Measurements from ENCODE around the gene SCYGR7.
"Not testable (repeated sequence)": the region's sequence is repeated elsewhere in the genome, so short reads cannot be mapped to it uniquely, and the experiment has no call there.

Gene SCYGR7, protein sequence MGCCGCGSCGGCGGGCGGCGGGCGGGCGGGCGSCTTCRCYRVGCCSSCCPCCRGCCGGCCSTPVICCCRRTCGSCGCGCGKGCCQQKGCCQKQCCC

DNA sequence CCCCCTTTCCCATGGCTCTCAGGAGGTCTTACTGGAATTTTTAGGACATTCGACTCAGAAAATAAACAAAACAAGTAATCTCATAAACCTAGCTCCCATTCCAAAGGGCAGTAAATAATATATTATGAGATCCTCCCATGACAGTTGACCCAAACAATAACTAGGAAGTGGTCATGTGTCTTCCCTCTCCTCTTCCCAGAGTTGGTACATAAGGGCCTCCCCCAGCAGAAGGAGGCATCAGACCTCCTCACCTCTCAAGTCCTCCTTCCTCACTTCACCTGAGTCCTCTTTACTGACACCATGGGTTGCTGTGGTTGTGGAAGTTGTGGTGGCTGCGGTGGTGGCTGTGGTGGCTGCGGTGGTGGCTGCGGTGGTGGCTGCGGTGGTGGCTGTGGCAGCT, at the start of gene SCYGR7:
Gene SCYGR7, plus strand, starts transcription at position 301 of the 400 bp plus-strand sequence. Its CDS starts 0 bp downstream, at position 301.
- no peak for DNase-seq (ENCODE audit: low read depth)

DNA sequence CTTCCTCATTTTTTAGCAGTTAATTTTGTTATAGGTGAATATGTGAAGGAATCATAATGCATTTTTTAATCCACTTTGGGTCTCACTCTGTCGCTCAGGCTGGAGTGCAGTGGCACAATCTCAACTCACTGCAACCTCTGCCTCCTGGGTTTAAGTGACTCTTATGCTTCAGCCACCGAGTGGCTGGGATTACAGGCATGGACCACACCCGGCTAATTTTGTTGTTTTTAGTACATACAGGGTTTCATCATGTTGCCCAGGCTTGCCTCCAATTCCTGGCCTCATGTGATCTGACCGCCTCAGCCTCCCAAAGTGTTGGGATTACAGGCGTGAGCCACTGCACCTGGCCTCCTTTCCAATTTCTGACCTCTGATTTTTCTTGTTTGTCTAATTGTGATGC, 43.9 kb upstream of the SCYGR7 start:
- DNase-seq (ENCODE audit: low read depth), result no peak

DNA sequence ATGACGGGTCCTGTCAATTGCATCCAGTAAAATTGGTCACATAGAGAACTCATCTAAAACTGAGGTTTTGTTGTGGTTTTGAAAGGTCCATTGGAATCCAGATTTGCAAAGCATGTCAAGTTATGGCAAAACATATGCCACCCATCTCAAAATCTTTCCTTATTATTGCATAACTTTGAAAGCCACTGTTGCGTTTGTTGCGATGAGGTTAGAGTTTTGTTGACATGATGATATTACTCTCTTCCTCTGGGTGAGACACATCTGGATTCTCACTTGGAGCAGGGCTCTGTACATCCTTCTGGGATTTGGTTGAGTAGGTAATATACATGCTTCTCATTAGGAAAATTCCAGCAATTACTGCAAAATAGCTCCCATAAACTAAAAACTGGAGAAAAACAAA, 40.9 kb upstream of the SCYGR7 start:
- DNase-seq (ENCODE audit: low read depth), result no peak

DNA sequence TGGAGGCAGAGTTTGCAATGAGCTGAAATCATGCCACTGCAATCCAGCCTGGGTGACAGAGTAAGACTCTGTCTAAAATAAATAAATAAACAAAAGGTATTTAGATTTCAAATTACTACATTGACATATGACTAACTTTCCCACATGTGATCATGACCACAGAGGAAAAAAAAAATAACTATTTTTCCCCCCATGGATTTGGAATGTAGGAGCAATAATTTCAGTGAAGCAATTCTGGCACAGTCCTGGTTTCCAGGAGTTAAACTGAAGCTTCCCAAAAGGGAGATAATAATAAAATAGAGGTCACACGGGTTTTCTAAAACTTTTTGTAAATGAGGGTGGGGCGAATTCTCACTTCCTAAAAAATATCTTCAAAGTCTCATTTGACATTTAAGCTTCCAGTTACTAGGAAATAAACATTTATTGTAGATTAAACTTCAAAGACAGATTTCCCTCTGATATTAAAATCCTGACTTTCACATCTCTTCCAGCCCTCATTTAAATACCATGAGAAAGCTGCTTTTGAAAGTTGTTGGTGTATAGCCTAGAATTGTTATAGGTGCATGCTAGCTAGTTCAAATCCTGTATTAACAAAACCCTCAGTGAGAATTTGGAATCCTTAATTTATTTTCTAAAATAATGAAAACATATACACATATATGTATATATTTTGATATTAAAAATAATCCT, 31.0 kb upstream of the SCYGR7 start:
- no peak for DNase-seq (ENCODE audit: low read depth)

DNA sequence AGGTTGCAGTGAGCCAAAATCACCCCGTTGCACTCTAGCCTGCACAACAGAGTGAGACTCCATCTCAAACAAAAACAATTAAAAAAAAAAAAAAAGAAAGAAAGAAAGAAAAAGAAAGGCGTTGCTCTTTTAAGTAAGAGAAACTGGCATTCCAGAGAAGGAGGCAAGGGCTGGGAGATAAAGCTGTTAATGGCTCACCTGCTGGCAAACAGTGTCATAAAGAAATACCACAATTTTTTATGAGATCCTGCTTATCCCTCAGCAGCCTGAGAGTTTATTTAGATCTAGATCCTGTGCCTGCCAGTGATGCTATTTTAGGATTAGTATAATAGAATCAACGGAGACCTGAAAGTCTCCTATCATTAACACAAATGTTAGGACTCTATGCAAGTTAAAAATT, 26.6 kb upstream of the SCYGR7 start:
- DNase-seq (ENCODE audit: low read depth), result no peak

DNA sequence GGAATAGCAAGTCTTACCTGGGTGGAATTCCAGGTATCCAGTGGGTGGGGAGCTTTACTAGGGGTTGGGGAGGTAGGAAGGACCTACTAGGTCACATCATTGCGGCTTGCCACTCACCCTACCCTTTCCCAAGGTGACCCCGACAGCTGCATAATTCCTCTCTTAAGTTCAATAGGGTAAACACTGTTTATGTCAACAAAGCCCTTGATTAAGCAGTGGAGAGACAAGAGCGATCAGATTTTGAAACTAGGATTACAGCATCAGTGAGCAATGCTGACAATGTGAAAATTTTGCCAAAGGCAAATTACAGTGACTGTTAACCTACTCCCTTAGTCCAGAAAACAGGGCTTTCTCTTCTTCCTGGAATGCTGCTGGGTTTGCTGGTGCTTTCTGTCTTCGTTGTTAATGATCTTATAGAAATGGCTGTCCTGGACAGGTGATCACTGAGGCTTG, 24.8 kb upstream of the SCYGR7 start:
- no peak for DNase-seq (ENCODE audit: low read depth)

DNA sequence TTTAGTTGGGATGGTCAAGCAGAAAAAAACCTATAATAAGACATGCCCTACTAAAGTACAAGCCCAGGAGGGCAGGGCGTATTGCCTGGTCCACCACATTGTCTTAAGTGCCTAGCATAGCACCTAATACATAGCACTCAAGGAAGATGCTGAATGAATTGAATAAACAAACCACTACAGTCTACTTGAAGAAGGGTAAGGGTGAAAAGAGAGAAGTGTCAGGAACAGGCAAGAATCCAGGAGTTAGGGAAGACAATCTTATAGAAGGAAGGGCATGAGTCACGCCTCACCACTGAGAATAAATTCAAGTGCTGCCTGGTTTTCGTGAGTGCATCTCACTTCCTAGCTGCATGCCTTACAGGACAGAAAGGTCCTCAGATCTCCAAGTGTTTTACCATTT, 24.2 kb upstream of the SCYGR7 start:
- DNase-seq (ENCODE audit: low read depth), result no peak

DNA sequence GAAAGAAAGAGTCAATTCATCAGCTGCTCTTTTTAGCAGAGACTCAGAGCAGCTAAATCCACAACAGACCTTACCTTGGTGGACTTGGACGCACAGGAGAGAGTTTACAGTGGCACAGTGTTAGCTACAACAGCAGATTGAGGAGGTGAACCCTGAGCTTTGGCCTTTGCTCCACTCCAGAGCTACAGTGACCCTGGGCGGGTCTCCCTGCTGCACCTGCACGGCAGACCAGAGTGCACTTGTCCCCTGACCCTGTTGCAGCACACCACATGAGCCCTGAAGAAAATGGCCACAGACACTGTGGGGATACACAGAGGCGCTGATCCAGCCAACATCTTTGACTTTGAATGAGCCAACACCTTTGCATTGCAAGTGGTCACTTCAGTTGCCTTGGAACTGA, 21.3 kb upstream of the SCYGR7 start:
- no peak for DNase-seq (ENCODE audit: low read depth)

DNA sequence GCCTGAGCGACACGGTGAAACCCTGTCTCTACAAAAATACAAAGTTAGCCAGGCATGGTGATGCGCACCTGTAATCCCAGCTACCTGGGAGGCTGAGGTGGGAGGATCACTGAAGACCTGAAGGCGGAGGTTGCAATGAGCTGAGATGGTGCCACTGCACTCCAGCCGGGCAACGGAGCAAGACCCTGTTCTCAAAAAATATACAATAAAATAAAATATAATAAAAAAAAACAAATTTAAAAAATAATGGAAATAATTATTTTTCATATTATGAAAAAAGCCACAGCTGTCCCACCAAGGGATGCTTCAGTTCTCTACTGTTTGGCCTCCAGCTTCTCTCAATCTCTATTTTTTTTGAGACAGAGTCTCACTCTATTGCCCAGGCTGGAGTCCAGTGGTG, 20.7 kb upstream of the SCYGR7 start:
- DNase-seq (ENCODE audit: low read depth), result no peak

DNA sequence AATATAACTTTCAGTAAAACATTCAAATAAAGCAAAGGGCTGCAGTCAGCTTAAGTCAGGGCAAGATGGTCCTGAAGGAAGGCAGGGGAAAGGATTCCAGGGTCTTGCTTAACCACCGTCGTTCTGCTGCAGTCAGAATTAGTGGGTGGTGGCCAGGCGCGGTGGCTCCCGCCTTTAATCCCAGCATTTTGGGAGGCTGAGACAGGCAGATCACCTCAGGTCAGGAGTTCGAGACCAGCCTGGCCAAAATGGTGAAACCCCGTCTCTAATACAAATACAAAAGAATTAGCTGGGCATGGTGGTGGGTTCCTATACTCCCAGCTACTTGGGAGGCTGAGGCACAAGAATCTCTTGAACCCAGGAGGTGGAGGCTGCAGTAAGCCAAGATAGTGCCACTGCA, 17.1 kb upstream of the SCYGR7 start:
- DNase-seq (ENCODE audit: low read depth), result no peak

DNA sequence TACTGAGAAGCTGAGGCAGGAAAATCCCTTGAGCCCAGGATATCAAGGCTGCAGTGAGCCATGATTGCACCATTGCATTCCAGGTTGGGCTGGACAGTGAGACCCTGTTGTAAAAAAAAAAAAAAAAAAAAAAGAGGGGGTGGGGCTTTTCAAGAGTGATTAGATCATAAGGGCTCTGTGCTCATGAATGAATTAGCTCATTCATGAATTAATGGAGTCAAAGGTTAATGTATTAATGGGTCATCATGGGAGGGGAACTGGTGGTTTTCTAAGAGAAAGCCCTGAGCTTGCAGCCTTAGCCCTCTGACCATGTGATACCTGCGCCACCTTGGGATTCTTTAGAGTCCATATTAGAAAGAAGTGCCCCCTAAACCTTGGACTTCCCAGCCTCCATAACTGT, 14.8 kb upstream of the SCYGR7 start:
- DNase-seq (ENCODE audit: low read depth), result no peak

DNA sequence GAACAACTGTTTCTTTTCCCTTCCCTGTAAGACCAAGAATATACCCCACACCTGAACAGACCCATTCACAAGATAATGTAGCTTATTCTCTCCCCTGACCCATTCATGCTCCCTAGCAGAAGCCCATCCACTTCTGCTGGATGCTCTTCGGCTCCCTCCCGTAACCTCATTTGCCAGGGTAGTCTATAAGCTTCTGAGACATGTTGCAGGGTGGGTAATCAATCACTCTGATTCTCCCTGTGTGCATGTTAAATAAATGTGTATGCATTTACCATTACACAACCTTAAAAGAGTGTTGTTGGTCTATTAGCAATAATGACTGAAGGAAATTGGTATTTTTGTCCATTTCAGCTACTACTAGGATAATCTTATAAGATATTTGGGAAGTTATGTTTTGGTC, 11.6 kb upstream of the SCYGR7 start:
- no peak for DNase-seq (ENCODE audit: low read depth)

DNA sequence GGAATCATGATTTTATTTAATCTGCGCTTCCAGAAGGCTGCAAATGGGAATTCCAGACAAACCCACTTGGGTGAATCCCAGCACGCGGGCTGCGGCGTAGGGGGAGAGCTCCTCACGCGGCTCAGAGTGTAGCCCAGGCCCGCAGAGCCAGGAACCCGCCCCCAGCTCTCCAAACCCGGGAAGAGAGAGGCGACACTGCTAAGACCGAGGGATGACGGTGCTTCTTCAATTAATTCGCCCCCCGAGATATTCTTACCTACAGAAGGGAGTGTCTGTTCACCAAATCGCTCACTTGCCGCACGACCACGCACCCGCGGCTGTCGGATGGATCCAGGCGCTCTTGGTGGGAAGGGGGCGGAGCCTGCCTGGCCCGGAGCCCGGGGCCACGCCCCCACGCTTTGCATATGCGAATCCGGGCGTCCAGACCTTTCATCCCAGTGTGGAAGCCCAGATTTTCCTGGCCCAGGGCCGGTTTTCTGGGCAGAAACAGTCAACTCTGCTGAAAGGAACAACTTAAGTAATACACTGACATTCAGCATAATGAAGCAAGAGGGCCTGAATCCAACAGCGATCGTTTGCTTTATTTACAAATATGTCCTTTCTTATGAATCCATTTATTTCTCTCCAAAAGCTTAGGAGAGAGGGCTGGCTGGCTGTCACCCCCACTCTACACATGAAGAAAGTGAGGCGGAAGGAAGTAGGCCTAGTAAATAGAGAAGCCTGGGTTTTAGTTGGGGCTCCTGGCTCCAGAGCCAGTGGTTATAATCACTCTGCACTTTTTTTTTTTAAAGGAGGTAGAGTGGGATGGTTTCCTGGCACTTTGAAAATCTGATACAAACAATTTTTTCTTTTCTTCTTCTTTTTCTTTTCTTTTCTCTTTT, 10.2 kb upstream of the SCYGR7 start, which contains the start of gene SLC19A3:
Gene SLC19A3, minus strand, starts transcription at position 342 of the 881 bp plus-strand sequence. CDS start 15,710 bp downstream, outside the sequence.
- DNase-seq (ENCODE audit: low read depth), result peak; percentile 34

DNA sequence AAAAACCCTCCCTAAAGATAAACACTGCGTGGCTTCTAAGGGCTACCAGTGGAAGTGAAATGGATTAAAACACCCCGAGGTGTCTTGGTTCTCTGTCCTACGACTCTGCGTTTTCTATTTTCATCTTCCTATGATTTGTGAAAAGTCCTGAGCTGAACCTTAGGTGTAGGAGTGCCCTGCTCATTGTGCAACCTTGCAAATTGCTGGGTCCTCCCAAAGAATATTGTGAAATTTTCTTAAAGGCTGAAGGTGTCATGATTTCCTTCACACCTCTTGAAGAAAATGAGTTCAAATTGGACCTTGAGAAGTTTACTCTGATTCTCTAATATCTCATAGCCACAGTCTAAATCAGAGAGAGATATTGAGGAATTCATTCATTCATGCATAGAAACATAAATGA, 8.5 kb upstream of the SCYGR7 start:
- no peak for DNase-seq (ENCODE audit: low read depth)

DNA sequence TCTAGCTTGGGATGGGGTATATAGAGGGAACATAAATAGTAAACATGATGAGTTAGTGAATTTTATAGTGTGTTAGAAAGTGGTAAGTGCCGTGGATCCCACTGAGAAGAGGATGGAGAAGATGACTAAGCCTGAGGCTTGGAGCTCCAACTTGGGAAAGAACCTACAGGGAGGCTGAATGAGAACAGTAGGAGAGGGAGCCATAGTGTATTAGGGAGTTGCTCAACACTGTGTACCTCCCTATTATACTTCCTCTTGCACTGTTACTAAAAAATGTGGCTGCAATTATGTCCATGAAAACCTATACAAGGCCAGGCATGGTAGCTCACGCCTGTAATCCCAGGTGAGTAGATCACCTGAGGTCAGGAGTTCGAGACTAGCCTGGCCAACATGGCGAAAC, 7.5 kb upstream of the SCYGR7 start:
- DNase-seq (ENCODE audit: low read depth), result no peak

DNA sequence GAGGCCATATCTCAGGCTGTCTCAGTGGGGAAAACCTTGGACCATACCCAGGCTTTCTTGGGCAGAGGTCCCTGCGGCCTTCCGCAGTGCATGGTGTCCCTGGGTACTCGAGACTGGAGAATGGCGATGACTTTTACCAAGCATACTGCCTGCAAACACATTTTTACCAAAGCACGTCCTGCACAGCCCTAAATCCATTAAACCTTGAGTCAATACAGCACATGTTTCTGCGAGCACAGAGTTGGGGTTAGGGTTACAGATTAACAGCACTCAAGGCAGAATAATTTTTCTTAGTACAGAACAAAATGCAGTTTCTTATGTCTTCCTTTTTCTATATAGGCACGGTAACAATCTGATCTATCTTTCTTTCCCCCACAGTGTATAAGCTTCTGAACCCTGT, 5.3 kb upstream of the SCYGR7 start:
- DNase-seq (ENCODE audit: low read depth), result not testable (repeated sequence)

DNA sequence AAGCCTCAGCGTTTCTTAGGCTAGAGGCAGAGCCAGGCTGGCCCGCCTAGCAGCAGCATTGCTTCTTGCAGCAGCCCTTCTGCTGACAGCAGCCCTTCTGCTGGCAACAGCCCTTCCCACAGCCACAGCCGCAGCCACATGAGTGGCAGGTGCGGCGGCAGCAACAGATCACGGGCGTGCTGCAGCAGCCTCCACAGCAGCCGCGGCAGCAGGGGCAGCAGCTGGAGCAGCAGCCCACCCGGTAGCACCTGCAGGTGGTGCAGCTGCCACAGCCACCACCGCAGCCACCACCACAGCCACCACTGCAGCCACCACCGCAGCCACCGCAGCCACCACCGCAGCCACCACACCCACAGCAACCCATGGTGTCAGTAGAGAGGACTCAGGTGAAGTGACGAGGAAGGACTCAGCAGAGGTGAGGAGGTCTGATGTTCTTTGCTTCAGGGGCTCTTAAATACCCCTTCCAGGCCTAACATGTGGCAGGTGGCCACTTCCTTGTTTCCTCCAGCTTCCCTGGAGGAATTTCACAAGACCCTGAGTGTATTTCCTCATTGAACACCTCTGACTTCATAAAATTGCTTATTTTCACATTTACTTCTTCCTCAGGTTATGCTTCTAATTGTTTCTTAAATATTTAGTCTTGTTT, 3.6 kb upstream of the SCYGR7 start, which contains the start of gene SCYGR6:
Gene SCYGR6, minus strand, starts transcription at position 364 of the 646 bp plus-strand sequence. Its CDS starts 0 bp downstream, at position 364.
- DNase-seq (ENCODE audit: low read depth), result no peak

DNA sequence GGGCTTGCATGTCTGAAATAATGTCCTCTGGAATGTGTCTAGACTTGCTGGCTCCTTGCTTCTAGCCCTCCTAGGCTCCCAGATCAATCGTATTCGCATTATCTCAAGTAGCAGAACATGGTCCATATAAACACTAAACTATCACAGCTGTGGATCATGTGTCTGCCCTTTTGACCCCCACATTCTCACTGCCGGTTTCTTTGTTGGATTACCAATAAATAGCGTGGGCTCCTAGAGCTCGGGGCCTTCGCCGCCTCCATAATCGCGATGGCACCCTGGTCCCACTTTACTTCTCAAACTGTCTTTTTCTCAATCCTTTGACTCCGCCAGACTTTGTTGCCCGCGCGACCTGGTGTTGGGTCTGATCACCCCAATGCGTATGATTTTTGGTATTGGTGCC, 11.2 kb downstream of the SCYGR7 start:
- no peak for DNase-seq (ENCODE audit: low read depth)

DNA sequence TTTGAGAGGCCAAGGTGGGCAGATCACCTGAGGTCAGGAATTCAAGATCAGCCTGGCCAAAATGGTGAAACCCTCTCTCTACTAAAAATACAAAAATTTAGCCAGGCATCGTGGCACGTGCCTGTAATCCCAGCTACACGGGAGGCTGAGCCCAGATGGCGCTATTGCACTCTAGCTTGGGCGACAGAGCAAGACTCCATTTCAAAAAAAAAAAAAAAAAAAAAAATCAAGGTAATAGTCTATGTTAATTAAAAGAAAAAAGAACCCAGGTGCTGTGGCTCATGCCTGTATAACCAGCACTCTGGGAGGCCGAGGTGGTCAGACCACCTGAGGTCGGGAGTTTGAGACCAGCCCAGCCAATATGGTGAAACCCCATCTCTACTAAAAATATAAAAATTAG, 12.6 kb downstream of the SCYGR7 start:
- not testable (repeated sequence) for DNase-seq (ENCODE audit: low read depth)

DNA sequence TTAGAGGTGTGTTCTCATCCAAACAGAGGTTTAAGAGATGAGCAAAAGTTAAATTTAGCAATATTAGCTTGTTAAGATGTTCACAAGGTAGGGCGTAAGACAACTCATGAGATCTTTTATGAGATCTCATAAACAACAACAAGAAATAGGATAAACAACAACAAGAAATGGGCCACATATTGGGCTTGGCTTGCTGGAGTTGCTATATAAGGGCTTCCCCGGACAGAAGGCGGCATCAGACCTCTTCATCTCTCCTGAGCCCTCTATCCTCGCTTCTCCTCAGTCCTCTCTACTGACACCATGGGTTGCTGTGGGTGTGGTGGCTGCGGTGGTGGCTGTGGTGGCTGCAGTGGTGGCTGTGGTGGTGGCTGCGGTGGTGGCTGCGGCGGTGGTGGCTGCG, 17.5 kb downstream of the SCYGR7 start, which contains the start of gene SCYGR8:
Gene SCYGR8, plus strand, starts transcription at position 301 of the 400 bp plus-strand sequence. Its CDS starts 0 bp downstream, at position 301.
- no peak for DNase-seq (ENCODE audit: low read depth)

DNA sequence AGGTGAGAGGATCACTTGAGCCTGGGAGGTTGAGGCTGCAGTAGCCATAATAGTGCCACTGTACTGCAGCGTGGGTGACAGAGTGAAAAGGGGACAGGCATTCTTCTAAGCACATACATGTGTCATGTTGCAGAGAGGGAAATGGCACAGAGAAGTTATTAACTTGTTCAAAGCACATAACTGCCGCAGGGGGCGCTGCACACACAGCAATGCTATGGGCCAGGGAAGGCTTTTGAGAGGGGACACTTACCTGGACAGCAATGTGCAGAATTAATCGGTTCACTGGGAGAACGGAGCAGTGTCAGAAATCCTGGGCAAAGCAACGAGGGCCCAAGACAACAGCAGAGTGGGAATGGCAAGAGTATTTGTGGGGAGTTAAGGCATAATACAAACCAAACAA, 19.9 kb downstream of the SCYGR7 start:
- no peak for DNase-seq (ENCODE audit: low read depth)

DNA sequence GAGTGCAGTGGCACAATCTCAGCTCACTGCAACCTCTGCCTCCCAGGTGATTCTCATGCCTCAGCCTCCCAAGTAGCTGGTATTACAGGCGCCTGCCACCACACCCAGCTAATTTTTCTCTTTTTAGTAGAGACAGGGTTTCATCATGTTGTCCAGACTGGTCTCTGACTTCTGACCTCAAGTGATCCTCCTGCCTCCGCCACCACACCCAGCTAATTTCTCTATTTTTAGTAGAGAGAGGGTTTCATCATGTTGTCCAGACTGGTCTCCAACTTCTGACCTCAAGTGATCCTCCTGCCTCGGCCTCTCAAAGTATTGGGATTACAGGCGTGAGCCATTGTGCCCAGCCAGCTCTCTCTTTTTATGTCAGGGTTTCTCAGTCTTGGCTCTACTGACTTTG, 28.1 kb downstream of the SCYGR7 start:
- DNase-seq (ENCODE audit: low read depth), result not testable (repeated sequence)
